Gastroesophageal sphincter (tissue), 4 donors: ENCODE data around the gene PADI2. TPM values are rescaled to one million over a fixed set of nuclear protein-coding genes. Genes with fewer than 3 reads are reported as not detected.

Experiments used
- ATAC-seq: fragments of 150-250 bp; one replicate; pipeline ENCODE4 v1.9.1; 2016; ENCODE audit warnings: mild to moderate bottlenecking, moderate library complexity
- H3K27ac ChIP-seq, 4 donors: fragments of 200-600 bp; sonication (generic) in 3 of 4; 1 replicate in 3 of 4; 2 replicates in 1 of 4; pipeline ENCODE4 v1.5.1; 2016 to 2019
- H3K27me3 ChIP-seq: fragments of 200-600 bp; sonication (generic); one replicate; pipeline ENCODE4 v1.5.1; 2019
- H3K36me3 ChIP-seq, 2 donors: fragments of 200-600 bp; sonication (generic); one replicate each; pipeline ENCODE4 v1.5.1; 2019; ENCODE audit warnings: control low read depth in 1 of 2
- H3K4me1 ChIP-seq, 3 donors: fragments of 200-600 bp; sonication (generic); 1 replicate in 2 of 3; 2 replicates in 1 of 3; pipeline ENCODE4 v1.5.1; 2016 to 2019; ENCODE audit warnings: control low read depth in 2 of 3
- H3K4me3 ChIP-seq, 2 donors: fragments of 200-600 bp; sonication (generic); one replicate each; pipeline ENCODE4 v1.5.1; 2019; ENCODE audit warnings: mild to moderate bottlenecking in 1 of 2, moderate library complexity in 1 of 2
- H3K9me3 ChIP-seq, 3 donors: fragments of 200-600 bp; sonication (generic); one replicate each; pipeline ENCODE4 v1.5.1; 2017 to 2019; ENCODE audit warnings: control low read depth in 2 of 3
- CTCF ChIP-seq, 4 experiments: fragments of 200-600 bp in 2 of 4; fragments of 450-650 bp in 2 of 4; sonication (generic) in 1 of 4; IDR thresholded peaks; one replicate each; pipeline ENCODE4 v1.5.1; 2017 to 2019; ENCODE audit warnings: antibody characterized with exemption in 4 of 4, mild to moderate bottlenecking in 2 of 4, moderate library complexity in 2 of 4
- EP300 ChIP-seq: sonication (generic); formaldehyde crosslinking; IDR thresholded peaks from one replicate; pipeline ENCODE4 v1.6.1; 2017; ENCODE audit warnings: antibody characterized with exemption, mild to moderate bottlenecking
- POLR2A ChIP-seq, 2 donors: fragments of 450-650 bp; IDR thresholded peaks; one replicate each; pipeline ENCODE4 v1.6.1; 2017; ENCODE audit warnings: antibody characterized with exemption in 2 of 2, mild to moderate bottlenecking in 2 of 2, moderate library complexity in 1 of 2
- POLR2AphosphoS5 ChIP-seq: sonication (generic); formaldehyde crosslinking; IDR thresholded peaks from one replicate; pipeline ENCODE4 v1.6.1; 2017; ENCODE audit warnings: antibody characterized with exemption
- WGBS, 2 donors: methylation state at CpG; one replicate each; pipeline ENCODE4 v1.1.5; 2018; ENCODE audit warnings: low coverage in 1 of 2; 5-methylcytosine and 5-hydroxymethylcytosine counted together
- total RNA-seq, 4 donors: library from RNA; depleted of rRNA; stranded (reverse); fragments of >200 nt; gene quantifications; one replicate each; pipeline ENCODE4 v1.1.0, GENCODE V29; 2016

PADI2 gene
- total RNA-seq, 4 donors from 2014 or later: 0.12 to 1.9 (median 0.58) TPM

GRCh38 chr1:17140279-17140678, 21.0 kb upstream of the PADI2 start:
- Histone ChIP-seq H3K4me1 (no peaks in the 10 kb centered on the region), H3K27ac (no peak overlapping the region), H3K36me3 (no peaks in the 10 kb centered on the region), H3K27me3 (peaks cover 69% of the 10 kb centered on the region), H3K4me3 (no peak overlapping the region), H3K9me3 (peaks cover 0 to 3% (median 0%) of the 10 kb centered on the region in 3 donors)
- TF ChIP-seq POLR2AphosphoS5 (no peak), POLR2A (IDR thresholded peaks at IDR 0.05) (no peak), EP300 (no peak), CTCF (IDR thresholded peaks at IDR 0.05) (no peak)
- 22 to 50% methylated on average over 1 of the region's 1 CpG for WGBS, 2 donors
- no peak for ATAC-seq

- Histone ChIP-seq H3K9me3 (peaks cover 0 to 3% (median 0%) of the 10 kb centered on the region in 3 donors), H3K27me3 (peaks cover 76% of the 10 kb centered on the region), H3K27ac (no peak overlapping the region), H3K4me1 (no peaks in the 10 kb centered on the region), H3K36me3 (no peaks in the 10 kb centered on the region), H3K4me3 (no peak overlapping the region)
- no peak for TF ChIP-seq EP300
- no peak for TF ChIP-seq POLR2A (IDR thresholded peaks at IDR 0.05)
- no peak for TF ChIP-seq CTCF (IDR thresholded peaks at IDR 0.05)
- TF ChIP-seq POLR2AphosphoS5: no peak
- no peak for ATAC-seq
Observed at GRCh38 chr1:17139637-17140036, 20.4 kb upstream of the PADI2 start.

DNA sequence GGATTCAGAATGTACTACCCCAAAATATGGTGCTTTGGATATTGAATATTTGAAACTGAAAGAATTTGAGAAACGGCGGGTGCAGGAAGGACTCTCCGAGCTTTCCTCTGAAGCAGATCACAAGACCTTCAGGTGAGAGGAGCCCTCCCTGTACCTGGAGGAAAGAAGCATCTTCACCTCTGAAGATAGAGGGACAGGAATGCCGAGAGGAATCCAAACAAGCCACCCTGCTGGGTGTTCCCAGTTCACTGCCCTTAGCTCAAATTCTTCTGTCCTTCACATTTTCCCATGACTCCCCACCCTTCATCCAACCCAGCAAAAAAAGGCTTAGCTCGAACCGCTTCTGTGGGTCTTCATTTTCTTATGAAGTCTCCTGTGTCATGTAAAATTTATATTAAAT, 18.2 kb upstream of the PADI2 start:
- TF ChIP-seq POLR2AphosphoS5 (no peak), POLR2A (IDR thresholded peaks at IDR 0.05) (no peak), CTCF (IDR thresholded peaks at IDR 0.05) (no peak), EP300 (no peak)
- Histone ChIP-seq H3K4me3 (no peak overlapping the region), H3K36me3 (no peaks in the 10 kb centered on the region), H3K4me1 (no peaks in the 10 kb centered on the region), H3K27me3 (peaks cover 70% of the 10 kb centered on the region), H3K9me3 (peaks cover 0 to 3% (median 0%) of the 10 kb centered on the region in 3 donors), H3K27ac (no peak overlapping the region)
- 41 to 52% methylated on average over 5 to 6 of the region's 6 CpGs for WGBS, 2 donors
- no peak for ATAC-seq

- no peaks in the 10 kb centered on the region for H3K4me1 ChIP-seq
- peaks cover 70% of the 10 kb centered on the region for H3K27me3 ChIP-seq
- no peak for TF ChIP-seq POLR2AphosphoS5
- TF ChIP-seq EP300: no peak
- TF ChIP-seq POLR2A (IDR thresholded peaks at IDR 0.05): no peak
- no peak for TF ChIP-seq CTCF (IDR thresholded peaks at IDR 0.05)
- H3K9me3 ChIP-seq: peaks cover 0 to 3% (median 0%) of the 10 kb centered on the region in 3 donors
- WGBS, 2 donors: 50 to 69% methylated on average over 3 to 5 of the region's 8 CpGs
- H3K4me3 ChIP-seq: no peak overlapping the region
- H3K27ac ChIP-seq: no peak overlapping the region
- ATAC-seq: no peak
- H3K36me3 ChIP-seq: no peaks in the 10 kb centered on the region
Observed at GRCh38 chr1:17136936-17137335, 17.7 kb upstream of the PADI2 start.

DNA sequence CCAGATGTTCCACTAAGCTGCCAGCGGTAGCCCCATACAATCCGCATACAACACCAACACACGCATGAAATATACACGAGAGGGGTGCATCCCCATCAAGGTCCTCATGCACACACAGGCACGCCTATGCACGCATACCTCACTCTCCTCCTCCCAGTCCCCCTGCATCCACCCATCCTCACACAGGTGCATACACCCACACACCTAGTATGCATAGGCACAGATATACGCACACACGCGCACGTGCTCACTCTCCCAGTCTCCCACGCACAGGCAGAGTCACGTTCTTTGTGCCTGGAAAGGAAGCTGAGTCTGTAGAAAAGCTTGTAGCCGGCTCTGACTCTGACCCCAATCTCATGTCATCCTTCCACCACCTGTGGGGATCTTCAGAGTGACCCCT, 16.9 kb upstream of the PADI2 start:
- H3K27me3 ChIP-seq: peaks cover 70% of the 10 kb centered on the region
- TF ChIP-seq POLR2A (IDR thresholded peaks at IDR 0.05) (no peak), EP300 (no peak), POLR2AphosphoS5 (no peak), CTCF (IDR thresholded peaks at IDR 0.05) (no peak)
- H3K36me3 ChIP-seq: no peaks in the 10 kb centered on the region
- 83 to 86% methylated on average over 5 to 10 of the region's 13 CpGs for WGBS, 2 donors
- no peak for ATAC-seq
- H3K4me1 ChIP-seq: no peaks in the 10 kb centered on the region
- no peak overlapping the region for H3K4me3 ChIP-seq
- H3K9me3 ChIP-seq: peaks cover 0 to 3% (median 0%) of the 10 kb centered on the region in 3 donors
- H3K27ac ChIP-seq: no peak overlapping the region
